GM18951 (cell line): Measurements from ENCODE around the gene SEMA4A.

ENCODE experiments used
- POLR2A ChIP-seq: IDR thresholded peaks from 4 replicates; pipeline ENCODE4 v1.6.1; 2011; ENCODE audit warnings: mild to moderate bottlenecking; ENCODE audit not compliant: insufficient read length, insufficient read depth; ENCODE audit errors: extremely low read depth
- in situ Hi-C: fragments of 300-500 bp; cut with MboI; formaldehyde crosslinking; loops from one replicate; pipeline ENCODE4 v1.12.0; 2022; ENCODE audit warnings: low sequenced_read_pairs, mixed read lengths, inconsistent platforms; ENCODE audit not compliant: unreplicated experiment

The SEMA4A gene

DNA sequence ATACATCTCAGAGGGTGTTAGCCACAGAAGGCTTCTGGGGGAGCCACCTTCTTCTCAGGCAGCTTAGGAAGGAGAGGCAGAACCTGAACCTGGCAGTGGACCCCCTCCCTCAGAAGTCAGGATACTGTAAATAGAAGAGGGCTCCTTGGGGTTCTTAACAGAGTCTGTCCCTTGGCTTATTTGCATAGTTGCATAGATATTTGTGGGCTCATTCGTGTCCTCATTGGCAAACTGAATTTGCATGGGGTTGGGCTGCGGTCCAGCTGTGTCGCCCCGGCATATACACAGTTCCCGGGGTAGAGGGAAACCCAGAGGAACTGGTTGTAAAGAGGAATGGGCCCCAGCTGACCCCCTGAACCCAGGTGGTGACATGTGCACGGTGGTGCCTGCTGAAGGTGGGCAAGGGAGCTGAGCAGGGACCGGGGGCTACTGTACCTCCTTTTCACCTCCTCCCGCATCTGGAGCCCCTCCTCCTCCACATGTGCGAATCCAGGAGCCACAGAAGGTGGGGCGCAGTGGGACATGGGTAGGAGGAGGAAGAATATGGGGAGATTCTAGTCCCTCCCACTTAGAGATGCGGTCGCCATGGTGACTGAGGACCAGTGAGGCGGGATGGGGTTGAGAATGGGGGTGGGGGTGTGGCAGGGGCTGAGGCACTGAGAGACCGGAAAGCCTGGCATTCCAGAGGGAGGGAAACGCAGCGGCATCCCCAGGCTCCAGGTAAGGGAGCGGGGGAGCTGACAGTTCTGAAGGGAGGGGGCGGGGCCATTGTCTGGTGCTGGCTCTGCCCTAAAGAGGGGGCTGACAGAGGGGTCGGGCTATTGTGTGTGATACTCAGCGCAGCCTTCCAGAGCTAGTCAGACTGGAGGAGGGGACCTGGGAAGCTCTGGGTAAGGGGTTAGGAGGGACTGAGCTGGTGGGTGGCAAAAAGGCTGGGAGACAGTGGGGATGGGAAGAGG, 3.7 kb upstream of the SEMA4A start:
- peak; percentile 77 for TF ChIP-seq POLR2A
- in situ Hi-C loops, result no loop called here

GRCh38 chr1:156150333-156151011, 2.9 kb upstream of the SEMA4A start:
- TF ChIP-seq POLR2A, result no peak
- in situ Hi-C loops, result no loop called here

DNA sequence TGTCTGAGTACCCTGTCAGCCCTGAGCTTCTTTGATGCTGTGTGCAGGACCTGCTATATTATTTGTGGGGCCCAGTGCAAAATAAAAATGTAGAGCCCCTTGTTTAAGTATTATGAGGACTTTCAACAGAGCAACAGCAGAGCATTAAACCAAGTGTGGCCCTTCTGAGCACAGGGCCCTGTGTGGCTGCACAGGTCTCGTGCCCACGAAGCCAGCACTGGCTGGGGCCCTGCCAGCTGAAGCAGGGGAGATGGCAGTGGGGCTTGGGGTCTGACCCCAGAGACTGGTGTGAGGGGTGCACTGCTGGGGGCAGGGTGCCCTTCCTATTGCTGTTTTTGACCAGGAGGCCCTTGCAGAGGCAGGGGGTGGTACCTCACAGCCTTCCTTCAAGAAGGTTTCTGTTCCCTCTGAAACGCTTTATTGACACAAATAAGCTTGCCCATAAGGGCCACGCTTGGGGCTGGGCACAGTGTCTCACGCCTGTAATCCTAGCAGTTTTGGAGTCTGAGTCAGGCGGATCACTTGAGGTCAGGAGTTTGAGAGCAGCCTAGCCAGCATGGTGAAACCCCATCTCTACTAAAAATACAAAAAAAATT, 2.2 kb upstream of the SEMA4A start:
- in situ Hi-C loops, result no loop called here
- TF ChIP-seq POLR2A, result peak; percentile 12

- TF ChIP-seq POLR2A, result no peak
- in situ Hi-C loops, result no loop called here
Observed at GRCh38 chr1:156152628-156153027, 757 bp upstream of the SEMA4A start.

GRCh38 chr1:156154317-156154749, 948 bp downstream of the SEMA4A start:
- TF ChIP-seq POLR2A, result peak; percentile 88
- in situ Hi-C loops, result no loop called here

GRCh38 chr1:156155756-156156510, 2.5 kb downstream of the SEMA4A start:
- in situ Hi-C loops, result no loop called here
- TF ChIP-seq POLR2A, result no peak

GRCh38 chr1:156157506-156157905, 4.1 kb downstream of the SEMA4A start:
- no peak for TF ChIP-seq POLR2A
- in situ Hi-C loops, result no loop called here

- in situ Hi-C loops, result no loop called here
- TF ChIP-seq POLR2A, result no peak
Observed at GRCh38 chr1:156157966-156158365, 4.6 kb downstream of the SEMA4A start.

DNA sequence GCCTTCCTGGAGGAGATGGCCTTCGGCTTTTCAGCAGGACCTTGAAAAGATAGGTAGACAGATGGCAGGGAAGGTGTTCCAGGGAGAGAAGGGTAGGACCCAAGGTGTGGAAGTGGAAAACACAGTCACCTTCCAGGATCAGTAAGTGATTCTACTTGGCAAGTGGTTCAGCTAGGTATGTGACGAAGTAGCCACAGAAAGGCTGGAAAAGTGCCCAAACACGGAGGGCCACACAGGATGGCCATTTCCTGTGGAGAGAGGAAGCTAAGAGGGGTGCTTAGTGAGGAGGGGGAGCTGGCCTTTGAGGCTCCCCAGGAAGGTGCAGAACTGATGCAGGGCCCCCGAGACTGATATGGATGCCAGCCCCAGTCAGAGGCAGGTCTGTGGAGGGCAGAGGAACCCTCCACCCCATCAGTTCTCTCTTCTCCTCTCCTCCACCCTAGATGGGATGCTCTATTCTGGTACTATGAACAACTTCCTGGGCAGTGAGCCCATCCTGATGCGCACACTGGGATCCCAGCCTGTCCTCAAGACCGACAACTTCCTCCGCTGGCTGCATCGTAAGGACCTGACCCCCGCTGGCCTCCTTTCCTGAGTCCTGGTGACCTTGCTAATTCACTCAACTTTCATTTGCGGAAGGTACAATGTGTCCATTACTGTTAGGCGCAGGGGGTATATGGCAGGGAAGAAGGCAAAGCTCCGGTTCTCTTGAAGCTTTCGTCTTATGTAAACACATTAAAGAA, 6.8 kb downstream of the SEMA4A start:
- no peak for TF ChIP-seq POLR2A
- in situ Hi-C loops, result no loop called here

GRCh38 chr1:156160743-156161171, 7.4 kb downstream of the SEMA4A start:
- no peak for TF ChIP-seq POLR2A
- in situ Hi-C loops, result no loop called here

GRCh38 chr1:156162430-156163037, 9.1 kb downstream of the SEMA4A start:
- in situ Hi-C loops, result no loop called here

GRCh38 chr1:156163712-156164111, 10.3 kb downstream of the SEMA4A start:
- TF ChIP-seq POLR2A, result no peak
- in situ Hi-C loops, result no loop called here

More at GRCh38 chr1:156162430-156163037, 9.1 kb downstream of the SEMA4A start:
- no peak for TF ChIP-seq POLR2A
